Suprapubic skin (tissue), 4 donors: ENCODE data around the gene RNF227. TPM values are rescaled to one million over a fixed set of nuclear protein-coding genes. Genes with fewer than 3 reads are reported as not detected.
A peak's percentile ranks its signal among the peaks of the same experiment; 100 is the strongest.
"Not testable (repeated sequence)": the region's sequence is repeated elsewhere in the genome, so short reads cannot be mapped to it uniquely, and the experiment has no call there.

Source experiments
- DNase-seq, 2 donors: peaks; one replicate each; pipeline ENCODE4 v3.0.0-alpha.2; 2019; ENCODE audit warnings: low spot score in 2 of 2
- H3K27ac ChIP-seq: fragments of 200-600 bp; sonication (generic); one replicate; pipeline ENCODE4 v1.5.1; 2019
- H3K27me3 ChIP-seq: fragments of 200-600 bp; sonication (generic); one replicate; pipeline ENCODE4 v1.5.1; 2019
- H3K36me3 ChIP-seq: fragments of 200-600 bp; sonication (generic); one replicate; pipeline ENCODE4 v1.5.1; 2019
- H3K4me1 ChIP-seq: fragments of 200-600 bp; sonication (generic); one replicate; pipeline ENCODE4 v1.5.1; 2019
- H3K4me3 ChIP-seq: fragments of 200-600 bp; sonication (generic); one replicate; pipeline ENCODE4 v1.5.1; 2019; ENCODE audit warnings: mild to moderate bottlenecking
- H3K9me3 ChIP-seq: fragments of 200-600 bp; sonication (generic); one replicate; pipeline ENCODE4 v1.5.1; 2019
- EP300 ChIP-seq: sonication (generic); formaldehyde crosslinking; IDR thresholded peaks from one replicate; pipeline ENCODE4 v1.6.1; 2017; ENCODE audit warnings: antibody characterized with exemption
- POLR2A ChIP-seq, 2 donors: fragments of 450-650 bp; IDR thresholded peaks; one replicate each; pipeline ENCODE4 v1.6.1; 2017; ENCODE audit warnings: antibody characterized with exemption in 2 of 2, mild to moderate bottlenecking in 2 of 2, moderate library complexity in 2 of 2
- POLR2AphosphoS5 ChIP-seq, 3 donors: sonication (generic); formaldehyde crosslinking; IDR thresholded peaks; one replicate each; pipeline ENCODE4 v1.6.1; 2017; ENCODE audit warnings: antibody characterized with exemption in 3 of 3
- WGBS: methylation state at CpG from one replicate; pipeline ENCODE4 v1.1.5; 2018; 5-methylcytosine and 5-hydroxymethylcytosine counted together
- total RNA-seq, 4 donors: library from RNA; depleted of rRNA; stranded (reverse); fragments of >200 nt; gene quantifications; one replicate each; pipeline ENCODE4 v1.1.0, GENCODE V29; 2016
- TF ChIP-seq, protein P1 (sequence below), 2 donors: fragments of 200-600 bp in 1 of 2; fragments of 450-650 bp in 1 of 2; sonication (generic) in 1 of 2; IDR thresholded peaks; one replicate each; pipeline ENCODE4 v1.5.1; 2016 to 2019; ENCODE audit warnings: antibody characterized with exemption in 2 of 2, mild to moderate bottlenecking in 1 of 2, moderate library complexity in 1 of 2

Gene RNF227
- total RNA-seq, 4 donors from 2014 or later, result 51.1 to 66.3 (median 57.3) TPM

DNA sequence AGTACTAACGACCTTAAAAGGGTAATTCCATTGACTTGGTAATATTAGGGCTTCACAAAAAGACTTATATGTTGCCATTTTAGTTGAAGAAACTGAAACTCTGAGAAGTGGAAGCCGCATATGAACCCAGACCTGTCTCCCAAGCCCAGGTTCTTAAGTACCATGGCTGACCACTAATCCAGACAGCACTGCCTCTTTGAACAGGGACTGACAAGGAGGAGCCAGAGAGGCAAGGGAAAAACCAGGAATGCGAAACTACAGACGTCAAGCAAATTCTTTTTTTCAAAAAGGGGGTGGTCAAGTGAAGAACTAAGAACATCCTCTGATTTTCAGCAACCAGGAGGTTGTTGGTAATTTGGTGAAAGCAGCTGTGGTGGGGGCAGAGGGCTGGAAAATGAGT is 43.0 kb downstream of the RNF227 start:
- Histone ChIP-seq H3K4me3 (no peak overlapping the region), H3K27me3 (no peaks in the 10 kb centered on the region), H3K36me3 (peaks cover 8% of the 10 kb centered on the region), H3K9me3 (no peaks in the 10 kb centered on the region), H3K4me1 (peaks cover 4% of the 10 kb centered on the region), H3K27ac (no peak overlapping the region)
- 67% methylated on average over 4 of the region's 4 CpGs for WGBS
- no peak for TF ChIP-seq EP300
- TF ChIP-seq POLR2AphosphoS5 (IDR thresholded peaks at IDR 0.05), result no peak
- TF ChIP-seq POLR2A (IDR thresholded peaks at IDR 0.05), result no peak
- DNase-seq, result no peak

DNA sequence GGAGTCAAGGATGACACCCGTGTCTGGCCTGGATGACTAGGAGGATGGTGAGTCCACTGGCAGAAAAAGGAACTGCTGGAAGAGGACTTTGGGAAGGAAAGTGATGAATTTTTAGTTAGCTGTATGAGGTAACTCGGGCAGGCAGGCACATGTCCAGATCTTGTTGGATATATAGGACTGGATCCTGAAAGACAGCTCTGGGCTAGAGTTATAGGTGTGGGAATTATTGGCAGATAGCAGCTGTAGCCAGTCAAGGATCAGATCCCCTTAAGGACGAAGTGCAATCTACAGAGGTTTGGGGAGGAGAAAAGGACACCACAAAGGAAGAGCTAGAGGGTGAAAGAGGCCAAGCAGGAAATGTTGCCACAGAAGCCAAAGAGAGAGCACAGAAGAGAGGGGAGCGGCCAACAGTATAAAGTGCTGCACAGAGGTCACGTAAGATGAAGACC is 48.2 kb downstream of the RNF227 start:
- DNase-seq, result peak in 1 of 2 donors; percentile 34
- WGBS, result 47% methylated on average over 5 of the region's 5 CpGs

DNA sequence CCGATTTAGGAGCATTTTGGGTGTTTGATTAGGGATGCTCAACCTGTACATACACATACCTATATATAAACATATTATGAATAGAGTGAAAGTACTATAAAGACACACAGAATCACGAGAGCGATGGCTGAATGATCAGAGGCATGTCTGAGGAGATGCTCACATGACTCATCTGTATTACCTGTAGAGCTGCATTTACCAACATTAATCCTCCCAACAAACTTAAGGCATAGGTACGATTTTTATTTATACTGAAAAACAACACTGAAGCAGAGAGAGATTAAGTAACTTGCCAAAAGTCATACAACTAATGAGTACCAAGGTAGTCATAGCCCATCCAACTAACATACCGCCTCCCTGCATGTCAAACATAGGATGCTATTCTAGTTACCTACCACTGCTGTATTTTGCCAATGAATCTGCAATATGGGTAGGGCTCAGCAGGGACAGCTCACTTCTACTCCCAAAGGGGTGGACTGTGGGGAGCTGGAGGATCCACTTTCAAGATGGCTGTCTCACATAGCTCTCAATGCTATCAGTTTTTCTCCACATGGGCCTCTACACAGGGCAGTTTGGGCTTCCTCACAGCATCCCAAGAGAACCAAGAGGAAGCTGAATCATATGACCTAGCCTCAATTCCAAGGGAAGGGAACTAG is 51.0 kb downstream of the RNF227 start:
- H3K27me3 ChIP-seq, result no peaks in the 10 kb centered on the region
- TF ChIP-seq EP300 (no peak), POLR2A (IDR thresholded peaks at IDR 0.05) (no peak), POLR2AphosphoS5 (IDR thresholded peaks at IDR 0.05) (no peak)
- TF ChIP-seq, protein P1, sequence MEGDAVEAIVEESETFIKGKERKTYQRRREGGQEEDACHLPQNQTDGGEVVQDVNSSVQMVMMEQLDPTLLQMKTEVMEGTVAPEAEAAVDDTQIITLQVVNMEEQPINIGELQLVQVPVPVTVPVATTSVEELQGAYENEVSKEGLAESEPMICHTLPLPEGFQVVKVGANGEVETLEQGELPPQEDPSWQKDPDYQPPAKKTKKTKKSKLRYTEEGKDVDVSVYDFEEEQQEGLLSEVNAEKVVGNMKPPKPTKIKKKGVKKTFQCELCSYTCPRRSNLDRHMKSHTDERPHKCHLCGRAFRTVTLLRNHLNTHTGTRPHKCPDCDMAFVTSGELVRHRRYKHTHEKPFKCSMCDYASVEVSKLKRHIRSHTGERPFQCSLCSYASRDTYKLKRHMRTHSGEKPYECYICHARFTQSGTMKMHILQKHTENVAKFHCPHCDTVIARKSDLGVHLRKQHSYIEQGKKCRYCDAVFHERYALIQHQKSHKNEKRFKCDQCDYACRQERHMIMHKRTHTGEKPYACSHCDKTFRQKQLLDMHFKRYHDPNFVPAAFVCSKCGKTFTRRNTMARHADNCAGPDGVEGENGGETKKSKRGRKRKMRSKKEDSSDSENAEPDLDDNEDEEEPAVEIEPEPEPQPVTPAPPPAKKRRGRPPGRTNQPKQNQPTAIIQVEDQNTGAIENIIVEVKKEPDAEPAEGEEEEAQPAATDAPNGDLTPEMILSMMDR (IDR thresholded peaks at IDR 0.05), result no peak
- H3K36me3 ChIP-seq, result no peaks in the 10 kb centered on the region
- peaks cover 24% of the 10 kb centered on the region for H3K4me1 ChIP-seq
- H3K27ac ChIP-seq, result no peak overlapping the region
- no peak for DNase-seq
- 88% methylated on average over 5 of the region's 5 CpGs for WGBS
- H3K4me3 ChIP-seq, result no peak overlapping the region
- no peaks in the 10 kb centered on the region for H3K9me3 ChIP-seq

More for the DNA sequence above, 48.2 kb downstream of the RNF227 start:
- H3K27me3 ChIP-seq, result no peaks in the 10 kb centered on the region
- H3K4me3 ChIP-seq, result no peak overlapping the region
- TF ChIP-seq EP300 (no peak), POLR2AphosphoS5 (IDR thresholded peaks at IDR 0.05) (no peak), POLR2A (IDR thresholded peaks at IDR 0.05) (no peak)
- TF ChIP-seq, protein P1 (IDR thresholded peaks at IDR 0.05), result no peak
- H3K27ac ChIP-seq, result no peak overlapping the region
- H3K36me3 ChIP-seq, result peaks cover 3% of the 10 kb centered on the region
- no peaks in the 10 kb centered on the region for H3K9me3 ChIP-seq
- peaks cover 22% of the 10 kb centered on the region for H3K4me1 ChIP-seq

DNA sequence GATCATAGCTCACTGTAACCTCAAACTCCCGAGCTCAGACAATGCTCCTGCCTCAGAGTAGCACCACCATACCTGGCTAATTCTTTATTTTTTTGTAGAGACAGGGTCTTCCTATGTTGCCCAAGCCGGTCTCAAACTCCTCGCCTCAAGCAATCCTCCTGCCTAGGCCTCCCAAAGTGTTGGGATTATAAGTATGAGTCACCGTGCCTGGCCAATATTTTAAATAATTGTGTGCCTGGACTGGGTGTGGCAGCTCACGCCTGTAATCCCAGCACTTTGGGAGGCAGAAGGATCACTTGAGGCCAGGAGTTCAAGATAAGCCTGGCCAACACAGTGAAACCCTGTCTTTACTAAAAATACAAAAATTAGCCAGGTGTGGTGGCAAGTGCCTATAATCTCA is 51.7 kb downstream of the RNF227 start:
- H3K4me1 ChIP-seq, result peaks cover 24% of the 10 kb centered on the region
- H3K9me3 ChIP-seq, H3K27me3 ChIP-seq, H3K4me3 ChIP-seq, H3K36me3 ChIP-seq, DNase-seq, H3K27ac ChIP-seq: not testable (repeated sequence)
- 52% methylated on average over 5 of the region's 5 CpGs for WGBS

Other genes with a start within 250 kb of the RNF227 start
- 10 to 100 TPM; 37.2 to 77.2 (median 65.2) TPM for gene TP53, start 228.8 kb downstream of the RNF227 start, total RNA-seq
- 1 to 10 TPM; 3.9 to 7.6 (median 5.5) TPM for gene WRAP53, start 227.8 kb downstream of the RNF227 start, total RNA-seq
- 1 to 10 TPM; 6.2 to 9.2 (median 9.0) TPM for gene EFNB3, start 211.1 kb downstream of the RNF227 start, total RNA-seq
- under 1 TPM in 2 of 4 donors, not detected in 2; 0.08 to 0.19 TPM for gene DNAH2, start 198.5 kb downstream of the RNF227 start, total RNA-seq
- 10 to 100 TPM; 21.4 to 31.0 (median 26.7) TPM for gene KDM6B, start 82.1 kb downstream of the RNF227 start, total RNA-seq
- gene TMEM88, start 61.2 kb downstream of the RNF227 start, total RNA-seq, result 1 to 10 TPM; 4.2 to 7.6 (median 5.1) TPM
- 10 to 100 TPM; 46.2 to 90.6 (median 47.6) TPM for gene NAA38, start 58.7 kb downstream of the RNF227 start, total RNA-seq
- gene CYB5D1, start 58.3 kb downstream of the RNF227 start, total RNA-seq, result 10 to 100 TPM in 1 of 4 donors, 1 to 10 TPM in 3; 7.1 to 10.8 (median 9.8) TPM
- gene CHD3, start 27.5 kb downstream of the RNF227 start, total RNA-seq, result 10 to 100 TPM; 42.1 to 76.0 (median 67.7) TPM
- 1 to 10 TPM in 3 of 4 donors, not detected in 1; 1.9 to 7.5 (median 2.4) TPM for gene KCNAB3, start 13.6 kb upstream of the RNF227 start, total RNA-seq
- 10 to 100 TPM; 39.4 to 64.1 (median 46.2) TPM for gene TRAPPC1, start 15.7 kb upstream of the RNF227 start, total RNA-seq
- 10 to 100 TPM; 23.7 to 57.0 (median 30.8) TPM for gene CNTROB, start 15.9 kb upstream of the RNF227 start, total RNA-seq
- not detected for gene GUCY2D, start 86.3 kb upstream of the RNF227 start, total RNA-seq
- gene ALOX15B, start 122.8 kb upstream of the RNF227 start, total RNA-seq, result 100 to 1,000 TPM in 1 of 4 donors, 10 to 100 TPM in 3; 44.8 to 156 (median 78.1) TPM
- gene ALOX12B, start 171.4 kb upstream of the RNF227 start, total RNA-seq, result 100 to 1,000 TPM in 3 of 4 donors, 10 to 100 TPM in 1; 91.4 to 150 (median 119) TPM
- 10 to 100 TPM; 44.5 to 95.3 (median 69.9) TPM for gene ALOXE3, start 202.2 kb upstream of the RNF227 start, total RNA-seq
- gene HES7, start 207.8 kb upstream of the RNF227 start, total RNA-seq, result not detected
- gene PER1, start 236.1 kb upstream of the RNF227 start, total RNA-seq, result 100 to 1,000 TPM; 272 to 655 (median 330) TPM
- 10 to 100 TPM; 41.2 to 64.3 (median 52.8) TPM for gene VAMP2, start 246.7 kb upstream of the RNF227 start, total RNA-seq